ENCODE results near the gene PLA2G7. TPM values are rescaled to one million over a fixed set of nuclear protein-coding genes. Genes with fewer than 3 reads are reported as not detected.
A peak's percentile ranks its signal among the peaks of the same experiment; 100 is the strongest.
"Not testable (repeated sequence)": the region's sequence is repeated elsewhere in the genome, so short reads cannot be mapped to it uniquely, and the experiment has no call there.

The PLA2G7 gene
- 0.92 TPM for polyA plus RNA-seq (2013, experiment 1 of 2)
- polyA plus RNA-seq (2013, experiment 2 of 2): 0.51 TPM

DNA sequence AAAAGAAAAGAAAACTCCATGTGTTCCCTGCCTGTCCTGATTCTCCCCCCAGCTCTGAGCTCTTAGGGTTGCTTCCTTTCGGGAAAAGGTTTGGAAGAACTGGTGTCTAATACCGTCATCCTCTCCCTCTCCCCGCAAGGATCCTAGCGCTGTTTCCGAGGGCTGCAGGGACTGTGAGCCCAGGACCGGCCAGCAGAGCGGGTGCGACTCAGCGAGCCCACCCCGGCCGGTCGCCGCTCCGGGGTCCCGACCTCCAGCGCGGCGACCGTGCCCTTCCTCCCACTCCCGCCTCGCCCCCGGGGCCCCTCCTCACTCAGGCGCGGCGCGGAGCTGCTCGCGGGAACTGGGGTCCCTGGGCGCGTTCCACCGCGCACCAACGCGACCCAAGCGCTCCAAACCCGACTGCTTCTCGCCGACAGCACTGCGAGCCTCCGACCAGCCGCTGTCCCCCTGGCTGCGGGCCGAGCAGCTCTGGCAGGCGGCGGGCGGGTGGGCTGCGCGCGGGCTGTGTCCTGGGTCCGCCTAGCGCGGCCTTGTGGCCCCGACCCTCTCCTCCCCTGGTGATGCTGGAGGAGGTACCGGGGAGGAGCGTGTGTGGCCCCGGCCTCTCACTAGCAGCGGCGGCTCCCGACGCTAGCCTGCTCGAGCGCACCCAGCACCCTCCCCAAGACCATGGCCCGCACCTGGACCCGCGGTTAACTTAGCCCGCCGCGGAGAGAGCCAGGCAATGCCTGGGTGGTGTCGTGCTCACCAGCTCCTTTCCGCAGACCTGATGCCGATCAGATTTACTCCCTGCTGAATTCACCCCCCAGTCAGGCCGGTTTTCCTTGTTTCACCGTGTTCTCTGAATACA, at the start of gene PLA2G7:
TSS of gene PLA2G7 (minus strand) at position 509 of the 853 bp plus-strand sequence. CDS start 12,484 bp downstream, outside the sequence.
- H3K27ac ChIP-seq (ENCODE audit: low read depth, low read length, severe bottlenecking): no peak within 1 kb of the TSS
- H3K36me3 ChIP-seq (ENCODE audit: control insufficient read depth, insufficient read depth, low read length): no peaks in the 10 kb centered on the region
- WGBS, 2 experiments (ENCODE audit: insufficient coverage in 2 of 2): 0 to 1% methylated on average over 46 to 63 of the region's 73 CpGs
- H3K9me3 ChIP-seq (ENCODE audit: control insufficient read depth, low read length): no peaks in the 10 kb centered on the region
- peak within 1 kb of the TSS; percentile 53 for H3K4me3 ChIP-seq (ENCODE audit: extremely low read depth, insufficient read depth, low read length, poor library complexity, severe bottlenecking)
- H3K4me1 ChIP-seq (ENCODE audit: control insufficient read depth, insufficient read depth, low read length, poor library complexity, severe bottlenecking): no peaks in the 10 kb centered on the region

DNA sequence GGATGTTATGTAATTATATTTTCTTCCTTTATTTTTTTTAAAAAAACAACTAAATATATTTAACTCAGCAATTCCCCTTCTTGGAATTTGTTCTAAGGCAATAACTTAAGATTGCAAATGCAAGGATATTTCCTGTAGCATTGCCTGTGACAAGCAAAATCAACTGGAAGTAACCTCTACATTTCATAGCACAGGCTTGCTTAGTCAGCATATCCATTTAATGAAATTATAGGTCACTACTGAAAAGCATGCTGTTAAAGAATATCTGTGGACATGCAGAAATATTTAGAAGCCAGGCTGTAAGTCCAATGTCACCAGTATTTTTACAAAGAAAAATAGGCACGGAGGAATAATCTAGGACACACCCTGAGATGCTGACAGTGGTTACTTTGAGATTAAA, 49.4 kb upstream of the PLA2G7 start:
- no peak overlapping the region for H3K4me3 ChIP-seq (ENCODE audit: extremely low read depth, insufficient read depth, low read length, poor library complexity, severe bottlenecking)
- no peaks in the 10 kb centered on the region for H3K36me3 ChIP-seq (ENCODE audit: control insufficient read depth, insufficient read depth, low read length)
- no peak overlapping the region for H3K27ac ChIP-seq (ENCODE audit: low read depth, low read length, severe bottlenecking)
- H3K9me3 ChIP-seq (ENCODE audit: control insufficient read depth, low read length): no peaks in the 10 kb centered on the region
- WGBS, 2 experiments (ENCODE audit: insufficient coverage in 2 of 2): no CpG with 5 or more reads among the region's 1 CpG
- H3K4me1 ChIP-seq (ENCODE audit: control insufficient read depth, insufficient read depth, low read length, poor library complexity, severe bottlenecking): no peaks in the 10 kb centered on the region

GRCh38 chr6:46781478-46782378, 46.6 kb upstream of the PLA2G7 start:
- H3K9me3 ChIP-seq (ENCODE audit: control insufficient read depth, low read length): no peaks in the 10 kb centered on the region
- no peaks in the 10 kb centered on the region for H3K36me3 ChIP-seq (ENCODE audit: control insufficient read depth, insufficient read depth, low read length)
- H3K27ac ChIP-seq (ENCODE audit: low read depth, low read length, severe bottlenecking): no peak overlapping the region
- 50 to 92% methylated on average over 1 to 2 of the region's 6 CpGs for WGBS, 2 experiments (ENCODE audit: insufficient coverage in 2 of 2)
- H3K4me3 ChIP-seq (ENCODE audit: extremely low read depth, insufficient read depth, low read length, poor library complexity, severe bottlenecking): no peak overlapping the region
- no peaks in the 10 kb centered on the region for H3K4me1 ChIP-seq (ENCODE audit: control insufficient read depth, insufficient read depth, low read length, poor library complexity, severe bottlenecking)

- H3K9me3 ChIP-seq (ENCODE audit: control insufficient read depth, low read length): no peaks in the 10 kb centered on the region
- no peaks in the 10 kb centered on the region for H3K36me3 ChIP-seq (ENCODE audit: control insufficient read depth, insufficient read depth, low read length)
- H3K4me1 ChIP-seq (ENCODE audit: control insufficient read depth, insufficient read depth, low read length, poor library complexity, severe bottlenecking): no peaks in the 10 kb centered on the region
- no peak overlapping the region for H3K27ac ChIP-seq (ENCODE audit: low read depth, low read length, severe bottlenecking)
- WGBS, 2 experiments (ENCODE audit: insufficient coverage in 2 of 2): 94 to 97% methylated on average over 8 to 9 of the region's 12 CpGs
- H3K4me3 ChIP-seq (ENCODE audit: extremely low read depth, insufficient read depth, low read length, poor library complexity, severe bottlenecking): no peak overlapping the region
These were observed 42.5 kb upstream of the PLA2G7 start for GRCh38 chr6:46777476-46778346.

DNA sequence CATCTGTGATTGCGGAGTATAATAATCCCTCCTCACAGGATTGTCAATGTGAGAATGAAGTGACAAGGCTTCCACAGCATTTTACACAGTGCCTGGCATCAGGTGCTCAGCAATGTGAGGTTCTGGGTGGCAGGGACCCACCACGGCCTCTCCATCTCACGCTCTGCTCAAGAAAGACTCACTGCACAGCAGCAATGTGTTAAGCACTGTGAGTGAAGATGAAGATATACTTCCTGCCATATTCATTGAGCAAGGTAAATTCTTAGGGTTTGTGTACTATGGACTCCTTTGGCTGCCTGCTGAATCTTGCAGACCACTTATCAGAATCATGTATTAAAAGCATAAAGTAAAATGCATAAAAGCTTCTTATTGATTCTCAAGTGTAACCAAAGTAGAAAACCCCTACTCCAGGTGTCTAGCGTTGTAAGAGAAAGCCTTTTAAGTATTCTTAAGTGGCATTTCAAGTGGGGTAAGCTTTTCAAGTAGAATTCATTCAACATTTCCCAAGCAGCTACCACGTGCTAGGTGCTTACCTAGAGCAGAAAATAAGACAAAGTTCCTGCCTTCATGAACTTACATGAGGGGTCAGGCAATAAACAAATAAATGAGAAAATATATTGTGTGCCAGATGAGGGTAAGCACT, 41.0 kb upstream of the PLA2G7 start:
- Histone ChIP-seq H3K27ac (ENCODE audit: low read depth, low read length, severe bottlenecking) (no peak overlapping the region), H3K9me3 (ENCODE audit: control insufficient read depth, low read length) (no peaks in the 10 kb centered on the region), H3K4me1 (ENCODE audit: control insufficient read depth, insufficient read depth, low read length, poor library complexity, severe bottlenecking) (no peaks in the 10 kb centered on the region), H3K36me3 (ENCODE audit: control insufficient read depth, insufficient read depth, low read length) (no peaks in the 10 kb centered on the region), H3K4me3 (ENCODE audit: extremely low read depth, insufficient read depth, low read length, poor library complexity, severe bottlenecking) (no peak overlapping the region)
- 95 to 100% methylated on average over 2 to 4 of the region's 5 CpGs for WGBS, 2 experiments (ENCODE audit: insufficient coverage in 2 of 2)

DNA sequence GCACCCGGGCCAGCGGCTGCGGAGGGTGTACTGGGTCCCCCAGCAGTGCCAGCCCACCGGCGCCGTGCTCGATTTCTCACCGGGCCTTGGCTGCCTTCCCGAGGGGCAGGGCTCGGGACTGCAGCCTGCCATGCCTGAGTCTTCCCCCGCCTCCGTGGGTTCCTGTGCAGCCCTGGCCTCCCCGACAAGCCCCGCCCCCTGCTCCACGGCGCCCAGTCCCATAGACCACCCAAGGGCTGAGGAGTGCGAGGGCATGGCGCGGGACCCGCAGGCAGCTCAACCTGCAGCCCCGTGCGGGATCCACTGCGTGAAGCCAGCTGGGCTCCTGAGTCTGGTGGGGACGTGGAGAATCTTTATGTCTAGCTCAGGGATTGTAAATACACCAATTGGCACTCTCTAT, 39.6 kb upstream of the PLA2G7 start:
- H3K27ac ChIP-seq (ENCODE audit: low read depth, low read length, severe bottlenecking); H3K4me3 ChIP-seq (ENCODE audit: extremely low read depth, insufficient read depth, low read length, poor library complexity, severe bottlenecking); H3K4me1 ChIP-seq (ENCODE audit: control insufficient read depth, insufficient read depth, low read length, poor library complexity, severe bottlenecking); H3K9me3 ChIP-seq (ENCODE audit: control insufficient read depth, low read length); H3K36me3 ChIP-seq (ENCODE audit: control insufficient read depth, insufficient read depth, low read length): not testable (repeated sequence)
- 96 to 100% methylated on average over 12 to 15 of the region's 24 CpGs for WGBS, 2 experiments (ENCODE audit: insufficient coverage in 2 of 2)

DNA sequence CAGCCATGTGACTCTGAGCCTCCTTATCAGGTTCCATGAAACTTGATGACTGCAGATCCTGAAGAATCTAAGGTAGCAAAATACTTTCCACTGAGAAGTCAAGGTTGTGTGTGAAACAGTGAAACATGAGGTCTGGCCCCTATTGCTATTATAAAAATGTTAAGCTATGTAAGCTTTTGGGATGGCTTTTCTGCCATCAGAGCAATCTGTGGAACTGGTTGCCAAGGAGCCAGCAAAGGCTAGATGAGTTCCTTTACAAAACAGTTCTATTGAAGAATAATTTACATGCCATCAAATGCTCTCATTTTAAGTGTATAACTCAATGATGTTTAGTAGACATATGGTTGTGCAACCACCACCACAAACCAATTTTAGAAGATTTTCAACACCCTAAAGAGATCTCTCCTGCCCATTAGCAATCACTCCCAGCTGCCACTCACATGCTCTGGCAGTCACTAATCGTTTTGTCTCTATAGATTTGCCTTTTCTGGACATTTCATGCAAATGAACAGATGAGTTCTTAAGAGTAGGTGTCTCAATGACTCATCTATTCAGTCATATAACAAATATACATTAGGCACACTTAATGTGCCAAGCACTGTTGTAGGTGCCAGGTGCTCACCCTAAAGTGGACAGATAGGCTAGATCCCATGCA, 38.2 kb upstream of the PLA2G7 start:
- Histone ChIP-seq H3K4me1 (ENCODE audit: control insufficient read depth, insufficient read depth, low read length, poor library complexity, severe bottlenecking) (no peaks in the 10 kb centered on the region), H3K27ac (ENCODE audit: low read depth, low read length, severe bottlenecking) (no peak overlapping the region), H3K9me3 (ENCODE audit: control insufficient read depth, low read length) (no peaks in the 10 kb centered on the region), H3K4me3 (ENCODE audit: extremely low read depth, insufficient read depth, low read length, poor library complexity, severe bottlenecking) (no peak overlapping the region), H3K36me3 (ENCODE audit: control insufficient read depth, insufficient read depth, low read length) (no peaks in the 10 kb centered on the region)
- 80% methylated on average over 1 of the region's 1 CpG; no CpG with 5 or more reads in 1 of the 2 experiments for WGBS, 2 experiments (ENCODE audit: insufficient coverage in 2 of 2)

- Histone ChIP-seq H3K4me1 (ENCODE audit: control insufficient read depth, insufficient read depth, low read length, poor library complexity, severe bottlenecking) (no peaks in the 10 kb centered on the region), H3K9me3 (ENCODE audit: control insufficient read depth, low read length) (no peaks in the 10 kb centered on the region), H3K4me3 (ENCODE audit: extremely low read depth, insufficient read depth, low read length, poor library complexity, severe bottlenecking) (no peak overlapping the region), H3K36me3 (ENCODE audit: control insufficient read depth, insufficient read depth, low read length) (no peaks in the 10 kb centered on the region), H3K27ac (ENCODE audit: low read depth, low read length, severe bottlenecking) (no peak overlapping the region)
- WGBS, 2 experiments (ENCODE audit: insufficient coverage in 2 of 2): 73 to 91% methylated on average over 1 to 2 of the region's 2 CpGs
These were observed 37.6 kb upstream of the PLA2G7 start for GRCh38 chr6:46772762-46773161.

- WGBS, 2 experiments (ENCODE audit: insufficient coverage in 2 of 2): no CpG with 5 or more reads among the region's 1 CpG
- Histone ChIP-seq H3K27ac (ENCODE audit: low read depth, low read length, severe bottlenecking) (no peak overlapping the region), H3K36me3 (ENCODE audit: control insufficient read depth, insufficient read depth, low read length) (no peaks in the 10 kb centered on the region), H3K4me3 (ENCODE audit: extremely low read depth, insufficient read depth, low read length, poor library complexity, severe bottlenecking) (no peak overlapping the region), H3K9me3 (ENCODE audit: control insufficient read depth, low read length) (no peaks in the 10 kb centered on the region), H3K4me1 (ENCODE audit: control insufficient read depth, insufficient read depth, low read length, poor library complexity, severe bottlenecking) (no peaks in the 10 kb centered on the region)
These were observed 36.8 kb upstream of the PLA2G7 start for GRCh38 chr6:46772016-46772415.

Measured in mesodermal cell (in vitro differentiated cells).